ENCODE data around the gene GBP3.
"Not testable (repeated sequence)": the region's sequence is repeated elsewhere in the genome, so short reads cannot be mapped to it uniquely, and the experiment has no call there.

Gene GBP3

DNA sequence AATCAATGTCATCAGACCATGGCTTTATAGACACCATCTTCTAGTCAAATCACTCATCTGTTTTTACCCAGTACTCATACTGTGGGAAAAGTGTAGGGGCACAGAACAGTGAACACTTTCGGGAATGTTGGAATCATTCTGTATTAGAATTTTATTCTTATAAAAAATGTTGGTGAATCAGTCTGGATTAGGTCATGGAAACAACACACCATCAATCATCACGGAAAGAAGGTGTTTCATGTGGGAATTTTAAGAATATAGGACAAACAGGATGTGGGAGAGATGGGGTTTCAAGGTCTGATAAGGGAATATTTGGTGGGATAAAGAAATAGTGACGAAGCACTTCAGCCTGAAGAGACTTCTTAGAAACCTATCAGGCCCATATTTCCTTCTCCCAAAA is 25.1 kb upstream of the GBP3 start:
- Histone ChIP-seq H3K4me3 (replicated peaks; ENCODE audit: low read depth, low read length) (no peak overlapping the region), H3K36me3 (ENCODE audit: control insufficient read depth, insufficient read depth, low read length) (peaks cover 3% of the 10 kb centered on the region), H3K27me3 (replicated peaks; ENCODE audit: control insufficient read depth, insufficient read depth, low read length) (no peaks in the 10 kb centered on the region)
- no peak for DNase-seq (ENCODE audit: extremely low read depth, insufficient read length)
- TF ChIP-seq, protein P1, sequence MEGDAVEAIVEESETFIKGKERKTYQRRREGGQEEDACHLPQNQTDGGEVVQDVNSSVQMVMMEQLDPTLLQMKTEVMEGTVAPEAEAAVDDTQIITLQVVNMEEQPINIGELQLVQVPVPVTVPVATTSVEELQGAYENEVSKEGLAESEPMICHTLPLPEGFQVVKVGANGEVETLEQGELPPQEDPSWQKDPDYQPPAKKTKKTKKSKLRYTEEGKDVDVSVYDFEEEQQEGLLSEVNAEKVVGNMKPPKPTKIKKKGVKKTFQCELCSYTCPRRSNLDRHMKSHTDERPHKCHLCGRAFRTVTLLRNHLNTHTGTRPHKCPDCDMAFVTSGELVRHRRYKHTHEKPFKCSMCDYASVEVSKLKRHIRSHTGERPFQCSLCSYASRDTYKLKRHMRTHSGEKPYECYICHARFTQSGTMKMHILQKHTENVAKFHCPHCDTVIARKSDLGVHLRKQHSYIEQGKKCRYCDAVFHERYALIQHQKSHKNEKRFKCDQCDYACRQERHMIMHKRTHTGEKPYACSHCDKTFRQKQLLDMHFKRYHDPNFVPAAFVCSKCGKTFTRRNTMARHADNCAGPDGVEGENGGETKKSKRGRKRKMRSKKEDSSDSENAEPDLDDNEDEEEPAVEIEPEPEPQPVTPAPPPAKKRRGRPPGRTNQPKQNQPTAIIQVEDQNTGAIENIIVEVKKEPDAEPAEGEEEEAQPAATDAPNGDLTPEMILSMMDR (IDR thresholded peaks at IDR 0.05; ENCODE audit: insufficient read depth, low read length, poor library complexity, severe bottlenecking), result no peak

DNA sequence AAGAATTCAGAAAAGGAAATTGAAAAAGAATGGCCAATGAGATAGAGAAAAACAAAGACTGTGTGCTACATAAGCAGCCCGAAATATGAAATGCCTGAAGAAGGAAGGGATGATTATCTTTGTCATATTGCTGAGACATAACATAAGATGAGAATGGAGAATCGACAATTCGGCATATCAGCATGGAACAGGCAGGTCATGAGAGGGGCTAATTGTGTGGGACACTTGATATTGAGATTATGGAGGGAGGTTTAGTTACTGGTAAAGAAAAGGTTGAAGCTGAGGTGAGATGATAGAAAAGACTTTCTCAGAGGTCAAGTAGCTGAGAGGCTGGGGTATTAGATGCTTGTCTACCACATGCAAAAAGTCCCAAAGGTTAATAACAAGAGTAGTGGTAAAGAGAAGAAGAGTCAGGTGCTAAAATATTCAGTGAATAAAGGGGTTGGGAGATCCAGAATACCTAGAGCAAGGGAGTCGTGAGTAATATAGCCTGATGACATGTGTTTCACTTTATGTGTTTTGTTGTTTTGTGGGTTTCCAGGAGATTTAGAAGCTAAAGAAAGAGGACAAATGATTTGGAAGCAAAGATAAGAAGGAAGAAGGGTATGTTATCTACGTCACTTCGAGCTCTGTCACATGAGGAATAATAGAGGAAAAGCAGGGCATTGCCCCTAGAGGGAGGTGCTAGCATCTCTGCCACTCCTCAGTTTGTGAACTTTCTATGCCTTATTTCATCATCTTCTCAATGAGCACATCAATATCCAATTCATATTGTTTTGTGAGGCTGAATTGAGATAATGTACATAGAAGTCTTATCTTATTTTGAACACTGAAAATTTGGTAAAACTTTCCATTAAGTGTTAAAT is 23.9 kb upstream of the GBP3 start:
- not testable (repeated sequence) for H3K27me3 ChIP-seq (replicated peaks; ENCODE audit: control insufficient read depth, insufficient read depth, low read length); H3K36me3 ChIP-seq (ENCODE audit: control insufficient read depth, insufficient read depth, low read length); H3K4me3 ChIP-seq (replicated peaks; ENCODE audit: low read depth, low read length); DNase-seq (ENCODE audit: extremely low read depth, insufficient read length)

DNA sequence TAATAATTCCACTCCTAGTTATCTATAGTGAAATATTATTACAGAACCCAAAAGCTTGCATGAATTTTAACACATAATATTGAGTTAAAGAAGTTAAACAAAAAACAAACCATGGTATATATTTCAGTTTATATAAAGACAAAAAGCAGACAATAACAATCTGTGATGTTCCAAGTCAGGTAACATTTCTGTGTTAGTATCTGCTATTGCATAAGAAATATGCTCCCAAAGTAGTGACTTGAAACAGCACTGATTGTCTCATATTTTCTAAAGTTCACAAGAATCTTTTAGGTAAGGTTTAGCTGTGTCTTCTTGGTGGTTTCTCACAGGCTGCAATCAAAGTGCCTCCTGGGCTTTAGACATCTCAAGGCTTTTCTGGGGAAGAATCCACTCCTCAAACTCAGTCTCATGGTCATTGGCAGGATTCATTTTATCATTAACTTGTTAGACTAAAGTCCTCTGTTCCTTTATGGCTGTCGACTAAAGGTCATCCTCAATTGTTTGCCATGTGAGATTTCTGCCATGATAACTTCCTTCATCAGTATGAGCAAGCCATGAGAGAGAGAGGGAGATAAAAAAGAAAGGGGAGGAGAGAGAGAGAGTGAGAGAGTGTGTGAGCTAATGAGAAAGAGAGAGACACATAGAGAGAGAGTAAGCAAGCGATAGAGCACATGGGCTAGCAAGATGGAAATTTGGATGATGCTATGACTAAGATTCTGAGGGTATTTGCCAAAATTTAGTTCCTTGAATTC is 22.5 kb upstream of the GBP3 start:
- DNase-seq (ENCODE audit: extremely low read depth, insufficient read length), result no peak
- TF ChIP-seq, protein P1 (IDR thresholded peaks at IDR 0.05; ENCODE audit: insufficient read depth, low read length, poor library complexity, severe bottlenecking), result no peak
- no peaks in the 10 kb centered on the region for H3K27me3 ChIP-seq (replicated peaks; ENCODE audit: control insufficient read depth, insufficient read depth, low read length)

DNA sequence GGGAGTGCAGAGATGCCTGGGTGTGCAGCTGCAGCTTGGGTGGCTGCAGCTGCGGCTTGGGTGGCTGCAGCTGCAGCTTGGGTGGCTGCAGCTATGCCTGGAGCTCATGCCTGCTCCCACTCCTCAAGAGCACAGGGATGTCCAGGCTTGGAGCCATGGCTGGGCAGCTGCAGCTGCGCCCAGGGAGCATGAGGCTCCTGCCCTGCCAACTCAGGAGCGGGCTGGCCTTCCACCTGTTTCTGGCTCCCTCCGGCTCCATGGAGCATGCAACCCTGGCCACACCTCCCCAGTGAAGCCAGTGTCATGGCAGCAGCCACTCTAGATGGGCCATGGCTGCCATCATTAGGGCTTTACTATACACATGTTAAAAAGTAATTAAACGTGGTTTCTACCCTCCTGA is 21.3 kb upstream of the GBP3 start:
- H3K27me3 ChIP-seq (replicated peaks; ENCODE audit: control insufficient read depth, insufficient read depth, low read length), result no peaks in the 10 kb centered on the region
- no peaks in the 10 kb centered on the region for H3K36me3 ChIP-seq (ENCODE audit: control insufficient read depth, insufficient read depth, low read length)
- no peak overlapping the region for H3K4me3 ChIP-seq (replicated peaks; ENCODE audit: low read depth, low read length)
- TF ChIP-seq, protein P1 (IDR thresholded peaks at IDR 0.05; ENCODE audit: insufficient read depth, low read length, poor library complexity, severe bottlenecking), result no peak
- DNase-seq (ENCODE audit: extremely low read depth, insufficient read length), result no peak

More for the DNA sequence above, 22.5 kb upstream of the GBP3 start:
- Histone ChIP-seq H3K4me3 (replicated peaks; ENCODE audit: low read depth, low read length) (no peak overlapping the region), H3K36me3 (ENCODE audit: control insufficient read depth, insufficient read depth, low read length) (no peaks in the 10 kb centered on the region)

DNA sequence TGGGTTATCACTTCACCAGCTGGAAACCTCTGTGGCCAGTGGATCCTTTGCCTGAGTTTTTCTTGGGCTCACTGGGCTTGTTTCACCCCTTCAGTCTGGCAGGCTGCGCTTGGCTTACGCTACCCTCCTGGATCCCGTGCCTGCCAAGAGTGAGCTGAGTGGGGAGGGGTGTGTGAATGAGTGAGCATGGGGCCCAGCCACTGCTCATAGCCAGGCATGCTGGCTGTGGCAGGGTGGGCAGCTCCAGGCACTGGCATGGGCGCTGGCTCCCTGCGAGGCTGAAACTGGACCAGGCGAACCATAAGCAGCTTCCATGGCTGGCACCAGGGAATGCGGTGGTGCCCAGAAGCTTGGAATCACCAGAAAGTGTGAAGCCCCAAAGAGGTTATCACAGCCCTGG is 19.8 kb upstream of the GBP3 start:
- no peaks in the 10 kb centered on the region for H3K36me3 ChIP-seq (ENCODE audit: control insufficient read depth, insufficient read depth, low read length)
- TF ChIP-seq, protein P1 (IDR thresholded peaks at IDR 0.05; ENCODE audit: insufficient read depth, low read length, poor library complexity, severe bottlenecking), result no peak
- H3K27me3 ChIP-seq (replicated peaks; ENCODE audit: control insufficient read depth, insufficient read depth, low read length), result no peaks in the 10 kb centered on the region
- H3K4me3 ChIP-seq (replicated peaks; ENCODE audit: low read depth, low read length), result no peak overlapping the region
- no peak for DNase-seq (ENCODE audit: extremely low read depth, insufficient read length)

DNA sequence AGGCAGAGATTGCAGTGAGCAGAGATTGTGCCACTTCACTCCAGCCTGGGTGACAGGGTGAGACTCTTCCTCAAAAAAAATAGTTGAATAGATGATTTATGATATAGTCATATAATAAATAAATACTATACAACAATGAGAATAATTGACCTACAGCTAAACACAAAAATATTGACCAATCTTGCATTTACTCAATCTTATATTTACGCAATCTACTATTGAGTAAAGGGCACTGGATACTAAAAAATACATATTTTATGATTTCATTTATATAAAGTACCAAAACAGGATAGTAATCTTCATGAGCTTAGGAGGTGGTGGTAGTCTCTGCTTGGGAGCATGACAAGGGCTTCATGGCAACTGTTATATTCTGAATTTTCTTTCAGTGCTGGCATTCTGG is 19.1 kb upstream of the GBP3 start:
- TF ChIP-seq, protein P1 (IDR thresholded peaks at IDR 0.05; ENCODE audit: insufficient read depth, low read length, poor library complexity, severe bottlenecking), result no peak
- Histone ChIP-seq H3K27me3 (replicated peaks; ENCODE audit: control insufficient read depth, insufficient read depth, low read length) (no peaks in the 10 kb centered on the region), H3K36me3 (ENCODE audit: control insufficient read depth, insufficient read depth, low read length) (no peaks in the 10 kb centered on the region), H3K4me3 (replicated peaks; ENCODE audit: low read depth, low read length) (no peak overlapping the region)
- DNase-seq (ENCODE audit: extremely low read depth, insufficient read length), result no peak

Measured in GM06990 (cell line).